GM19351 (cell line): Measurements from ENCODE around the gene MOB3B.
"Not testable (repeated sequence)": the region's sequence is repeated elsewhere in the genome, so short reads cannot be mapped to it uniquely, and the experiment has no call there.

Source experiments
- ATAC-seq: cut with Tn5 transposase; IDR thresholded peaks from one replicate; pipeline ENCODE4 v1.9.1; 2021; ENCODE audit warnings: mild to moderate bottlenecking, moderate library complexity; ENCODE audit not compliant: unreplicated experiment

The MOB3B gene

GRCh38 chr9:27519466-27520465 is 9.8 kb downstream of the MOB3B start:
- no peak for ATAC-seq

- ATAC-seq = no peak
Measured at GRCh38 chr9:27518809-27519208, 10.8 kb downstream of the MOB3B start.

DNA sequence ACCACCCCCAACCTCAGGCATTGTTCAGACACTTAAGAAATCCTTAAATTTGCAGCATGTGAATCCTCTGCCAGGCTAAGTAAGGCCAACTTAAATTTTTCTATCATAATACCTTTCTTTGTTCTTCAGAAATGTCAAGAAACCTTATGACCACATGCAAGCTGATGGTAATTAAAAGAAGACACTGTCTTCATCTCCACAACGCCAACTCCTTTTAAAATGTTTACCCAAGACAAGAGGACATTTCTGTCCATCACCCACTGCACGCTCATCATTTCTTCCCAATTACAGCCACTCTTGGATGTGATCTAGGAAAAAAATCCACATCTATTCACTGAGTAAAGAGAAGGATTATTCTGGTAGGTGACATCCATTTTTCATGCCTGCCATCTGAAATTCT is 11.6 kb downstream of the MOB3B start:
- ATAC-seq = no peak

- ATAC-seq = no peak
Measured at GRCh38 chr9:27514551-27514950, 15.1 kb downstream of the MOB3B start.

GRCh38 chr9:27511771-27512170 is 17.8 kb downstream of the MOB3B start:
- ATAC-seq = no peak

GRCh38 chr9:27510780-27511179 is 18.8 kb downstream of the MOB3B start:
- ATAC-seq = no peak

- no peak for ATAC-seq
Measured at GRCh38 chr9:27506981-27507380, 22.6 kb downstream of the MOB3B start.

DNA sequence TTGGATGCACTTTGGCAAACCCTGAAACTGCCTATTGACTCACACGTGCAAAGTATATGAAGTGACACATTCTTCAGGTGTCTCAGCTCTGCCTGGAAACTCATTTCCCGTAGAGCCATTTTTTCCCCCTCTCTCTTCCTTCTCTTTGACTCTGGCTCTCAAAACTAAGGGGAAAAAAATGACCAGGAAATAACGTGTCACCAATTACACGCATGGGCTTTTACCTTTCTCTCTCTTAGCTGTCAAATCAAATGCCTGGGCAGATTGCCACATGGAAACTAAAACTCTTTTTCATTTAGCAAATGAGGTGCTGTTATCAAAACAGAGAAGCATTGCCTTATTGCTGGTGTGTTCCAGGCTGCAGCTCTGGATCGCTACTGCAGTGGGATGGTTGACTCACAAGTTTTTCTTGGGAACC is 23.9 kb downstream of the MOB3B start:
- no peak for ATAC-seq

GRCh38 chr9:27504259-27504658 is 25.4 kb downstream of the MOB3B start:
- no peak for ATAC-seq

DNA sequence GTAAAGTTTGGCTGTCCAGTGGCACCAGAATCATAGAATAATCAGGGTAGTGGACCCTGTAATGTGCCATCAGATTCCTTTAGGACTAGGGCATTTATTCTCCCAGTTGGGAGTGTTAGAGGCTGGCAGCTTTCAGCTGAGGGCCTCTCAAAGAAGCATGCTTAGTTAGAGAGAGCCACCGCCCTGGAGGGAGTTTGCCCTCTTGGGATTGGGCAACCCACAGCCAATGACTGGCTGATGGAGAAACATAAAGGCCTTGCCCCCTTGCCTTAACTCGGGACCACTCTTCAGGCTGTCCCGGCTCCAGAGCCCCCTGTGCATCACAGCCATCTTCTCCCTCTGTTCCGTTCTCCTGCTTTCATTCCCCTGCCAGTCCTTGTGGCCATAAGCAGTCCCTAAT is 26.0 kb downstream of the MOB3B start:
- no peak for ATAC-seq

DNA sequence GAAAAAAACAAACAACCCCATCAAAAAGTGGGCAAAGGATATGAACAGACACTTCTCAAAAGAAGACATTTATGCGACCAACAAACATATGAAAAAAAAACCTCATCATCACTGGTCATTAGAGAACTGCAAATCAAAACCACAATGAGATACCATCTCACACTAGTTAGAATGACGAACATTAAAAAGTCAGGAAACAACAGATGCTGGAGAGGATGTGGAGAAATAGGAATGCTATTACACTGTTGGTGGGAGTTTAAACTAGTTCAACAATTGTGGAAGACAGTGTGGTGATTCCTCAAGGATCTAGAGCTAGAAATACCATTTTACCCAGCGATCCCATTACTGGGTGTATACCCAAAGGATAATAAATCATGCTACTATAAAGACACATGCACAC is 28.7 kb downstream of the MOB3B start:
- not testable (repeated sequence) for ATAC-seq

GRCh38 chr9:27499451-27499850 is 30.2 kb downstream of the MOB3B start:
- ATAC-seq = no peak

DNA sequence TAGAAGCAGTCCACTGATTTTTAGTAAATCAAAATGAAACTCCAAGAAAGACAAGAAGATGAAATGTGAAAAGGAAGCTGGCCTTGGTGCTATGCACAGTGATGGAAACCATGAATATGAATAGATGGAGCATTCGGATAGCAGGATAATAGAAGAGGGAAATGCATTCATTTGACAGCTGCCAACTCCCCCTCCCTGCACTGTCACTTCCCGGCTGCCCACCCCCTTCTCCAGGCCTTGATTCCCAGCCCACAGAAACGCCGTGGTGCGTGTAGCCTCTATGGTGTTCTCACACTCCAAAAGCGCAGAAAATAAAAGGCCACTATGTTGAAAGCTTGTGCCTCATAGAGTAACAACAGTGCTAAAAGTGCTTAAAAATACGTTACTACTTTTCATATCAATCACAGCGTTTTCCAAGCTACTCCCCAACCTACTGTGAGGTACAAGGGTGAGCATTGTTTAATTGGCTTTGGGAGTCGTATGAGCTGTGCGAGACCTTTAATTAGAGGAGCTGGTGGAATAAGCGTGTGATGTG is 31.7 kb downstream of the MOB3B start:
- no peak for ATAC-seq

- ATAC-seq = no peak
Measured at GRCh38 chr9:27496135-27496504, 33.5 kb downstream of the MOB3B start.

GRCh38 chr9:27495480-27496134 is 34.0 kb downstream of the MOB3B start:
- ATAC-seq = no peak

GRCh38 chr9:27491154-27491553 is 38.5 kb downstream of the MOB3B start:
- ATAC-seq = peak; percentile 46

- peak; percentile 77 for ATAC-seq
Measured at GRCh38 chr9:27489087-27489876, 40.3 kb downstream of the MOB3B start.

- ATAC-seq = no peak
Measured at GRCh38 chr9:27487927-27488326, 41.7 kb downstream of the MOB3B start.

DNA sequence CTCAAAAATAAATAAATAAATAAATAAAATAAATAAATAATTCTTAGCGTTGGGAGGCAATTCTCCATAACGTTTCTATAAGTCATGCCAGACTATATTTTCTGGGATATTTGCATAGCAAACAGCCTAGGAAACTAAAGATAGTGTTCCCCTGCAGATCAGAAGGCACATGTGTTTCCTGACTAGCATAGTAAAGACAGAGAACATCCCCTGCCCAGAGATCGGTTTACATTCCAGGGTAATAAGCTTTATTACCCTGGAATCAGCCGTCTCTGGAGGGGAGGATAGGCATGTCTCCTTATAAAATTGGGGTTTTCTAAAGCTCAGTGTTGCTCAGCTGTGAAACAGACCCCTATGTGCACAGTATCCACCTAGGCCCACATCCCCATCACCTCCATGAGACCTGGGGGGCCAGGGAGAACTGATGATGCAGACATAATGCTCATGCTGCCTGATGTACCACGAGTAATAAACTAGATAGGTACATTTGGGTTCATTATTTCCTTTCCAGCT is 42.4 kb downstream of the MOB3B start:
- ATAC-seq = no peak

- peak; percentile 80 for ATAC-seq
Measured at GRCh38 chr9:27485158-27485557, 44.5 kb downstream of the MOB3B start.

DNA sequence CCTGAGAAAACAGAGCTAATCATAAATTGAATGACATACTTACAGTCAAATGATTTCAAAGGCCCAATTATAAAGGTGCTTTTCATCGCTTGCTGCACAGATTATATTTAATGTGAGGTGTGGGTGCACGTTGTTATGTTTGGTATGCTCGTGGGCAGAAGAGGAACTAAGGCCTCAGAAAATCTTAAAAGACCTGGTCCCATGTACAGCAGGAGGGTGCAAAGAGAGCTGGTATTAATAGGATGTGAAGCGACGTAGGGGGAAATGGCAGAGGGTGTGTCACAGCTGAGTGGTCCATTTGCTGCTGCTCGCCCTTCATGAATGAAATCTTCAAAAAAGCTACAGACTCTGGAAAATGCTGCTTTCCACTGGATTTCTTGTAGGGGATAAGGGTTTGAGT is 46.0 kb downstream of the MOB3B start:
- ATAC-seq = no peak
